Epithelial cell of proximal tubule (primary cell): ENCODE data around the gene PPP4R4. TPM values are rescaled to one million over a fixed set of nuclear protein-coding genes. Genes with fewer than 3 reads are reported as not detected.
"Not testable (repeated sequence)": the region's sequence is repeated elsewhere in the genome, so short reads cannot be mapped to it uniquely, and the experiment has no call there.

ENCODE experiments used
- DNase-seq: peaks from one replicate; pipeline ENCODE4 v3.0.0-alpha.2; 2011; ENCODE audit warnings: low read depth
- H3K4me3 ChIP-seq: 2 replicates; pipeline ENCODE4 v1.5.1; 2011; ENCODE audit warnings: low read depth, mild to moderate bottlenecking, low read length
- total RNA-seq: library from RNA; depleted of rRNA; stranded (reverse); fragments of >200 nt; gene quantifications from 2 replicates; pipeline ENCODE4 v1.2.3, GENCODE V29; 2015
- TF ChIP-seq, protein P1 (sequence below): conservative IDR thresholded peaks from 2 replicates; pipeline ENCODE4 v1.5.1; 2012; ENCODE audit warnings: low read depth, mild to moderate bottlenecking, low read length

The PPP4R4 gene
- total RNA-seq, 1 donor from 2014 or later = 1.7 TPM

DNA sequence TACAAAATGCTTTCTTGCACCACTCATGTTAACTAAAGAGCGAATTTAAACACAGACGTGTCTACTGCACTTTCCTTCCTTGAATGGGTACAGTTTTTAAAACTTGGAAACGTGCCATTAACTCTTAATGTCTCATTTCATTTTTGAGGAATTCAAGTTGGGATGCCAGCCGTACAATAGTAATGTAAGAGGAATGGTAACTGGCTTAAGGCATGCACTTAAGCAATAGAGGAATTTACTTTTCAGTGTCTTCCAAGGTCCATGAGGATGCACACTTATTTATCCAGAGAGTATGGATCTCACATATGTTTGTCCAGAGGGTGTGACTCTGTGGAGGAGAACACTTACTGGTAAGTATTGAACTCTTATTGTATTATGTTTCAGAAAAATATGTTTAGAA is 52.9 kb downstream of the PPP4R4 start:
- no peak overlapping the region for H3K4me3 ChIP-seq
- no peak for DNase-seq
- TF ChIP-seq, protein P1, sequence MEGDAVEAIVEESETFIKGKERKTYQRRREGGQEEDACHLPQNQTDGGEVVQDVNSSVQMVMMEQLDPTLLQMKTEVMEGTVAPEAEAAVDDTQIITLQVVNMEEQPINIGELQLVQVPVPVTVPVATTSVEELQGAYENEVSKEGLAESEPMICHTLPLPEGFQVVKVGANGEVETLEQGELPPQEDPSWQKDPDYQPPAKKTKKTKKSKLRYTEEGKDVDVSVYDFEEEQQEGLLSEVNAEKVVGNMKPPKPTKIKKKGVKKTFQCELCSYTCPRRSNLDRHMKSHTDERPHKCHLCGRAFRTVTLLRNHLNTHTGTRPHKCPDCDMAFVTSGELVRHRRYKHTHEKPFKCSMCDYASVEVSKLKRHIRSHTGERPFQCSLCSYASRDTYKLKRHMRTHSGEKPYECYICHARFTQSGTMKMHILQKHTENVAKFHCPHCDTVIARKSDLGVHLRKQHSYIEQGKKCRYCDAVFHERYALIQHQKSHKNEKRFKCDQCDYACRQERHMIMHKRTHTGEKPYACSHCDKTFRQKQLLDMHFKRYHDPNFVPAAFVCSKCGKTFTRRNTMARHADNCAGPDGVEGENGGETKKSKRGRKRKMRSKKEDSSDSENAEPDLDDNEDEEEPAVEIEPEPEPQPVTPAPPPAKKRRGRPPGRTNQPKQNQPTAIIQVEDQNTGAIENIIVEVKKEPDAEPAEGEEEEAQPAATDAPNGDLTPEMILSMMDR = no peak

- H3K4me3 ChIP-seq = no peak overlapping the region
- TF ChIP-seq, protein P1 = no peak
- DNase-seq = no peak
Observed at GRCh38 chr14:94237046-94237445, 62.9 kb downstream of the PPP4R4 start.

GRCh38 chr14:94237983-94238382 is 63.9 kb downstream of the PPP4R4 start:
- no peak overlapping the region for H3K4me3 ChIP-seq
- no peak for DNase-seq
- TF ChIP-seq, protein P1 = no peak

- H3K4me3 ChIP-seq = no peak overlapping the region
- TF ChIP-seq, protein P1 = no peak
- no peak for DNase-seq
Observed at GRCh38 chr14:94239406-94239805, 65.3 kb downstream of the PPP4R4 start.

DNA sequence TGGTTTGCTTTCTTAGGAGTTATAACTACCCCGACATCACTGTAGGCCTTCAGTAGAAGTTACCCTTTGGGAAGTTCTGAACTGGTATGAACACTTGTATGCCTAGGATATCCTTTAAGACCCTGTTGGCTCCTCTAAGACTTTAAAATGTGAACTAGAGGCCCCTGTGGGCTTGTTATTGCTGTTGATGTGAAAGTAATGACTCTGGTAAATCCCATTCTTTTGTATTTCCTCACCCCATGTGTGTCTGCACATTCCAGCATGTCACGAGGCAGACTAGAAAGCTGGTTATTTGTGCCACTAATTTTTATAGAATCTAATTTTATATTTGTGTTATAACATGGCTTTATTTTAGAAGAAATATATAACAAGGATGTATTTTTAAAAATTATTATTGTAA is 70.1 kb downstream of the PPP4R4 start:
- DNase-seq = no peak
- TF ChIP-seq, protein P1 = no peak
- H3K4me3 ChIP-seq = no peak overlapping the region

DNA sequence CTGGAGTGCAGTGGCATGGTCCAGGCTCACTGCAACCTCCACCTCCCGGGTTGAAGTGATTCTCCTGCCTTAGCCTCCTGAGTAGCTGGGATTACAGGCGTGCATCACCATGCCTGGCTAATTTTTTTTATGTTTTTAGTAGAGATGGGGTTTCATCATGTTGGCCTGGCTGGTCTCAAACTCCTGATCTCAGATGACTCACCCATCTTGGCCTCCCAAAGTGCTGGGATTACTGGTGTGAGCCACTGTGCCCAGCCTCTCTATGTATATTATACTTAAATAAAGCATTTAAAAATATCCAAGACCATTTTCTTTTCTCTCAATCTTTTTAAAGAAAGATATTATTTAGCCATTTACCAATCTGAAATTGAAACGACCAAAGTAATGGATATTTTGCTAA is 90.1 kb downstream of the PPP4R4 start:
- not testable (repeated sequence) for DNase-seq

DNA sequence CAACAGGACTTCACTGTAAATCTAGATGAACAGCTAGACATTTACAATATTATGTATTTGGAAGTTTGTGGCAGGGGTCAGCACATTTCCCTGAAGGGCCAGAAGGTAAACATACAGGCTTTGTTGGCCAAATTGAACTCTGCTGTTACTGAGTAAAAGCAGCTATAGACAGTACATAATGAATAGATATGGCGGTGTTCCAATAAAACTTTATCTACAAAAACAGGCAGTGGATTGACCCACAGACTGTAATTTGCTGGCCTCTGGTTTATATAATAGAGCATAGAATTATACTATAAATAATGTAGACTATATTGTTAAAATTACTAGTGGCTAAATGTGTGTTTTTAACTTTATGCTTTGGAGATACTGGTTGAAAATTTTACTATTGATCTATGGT is 93.2 kb downstream of the PPP4R4 start:
- H3K4me3 ChIP-seq = no peak overlapping the region
- TF ChIP-seq, protein P1 = no peak
- no peak for DNase-seq

More for the DNA sequence above, 90.1 kb downstream of the PPP4R4 start:
- H3K4me3 ChIP-seq = not testable (repeated sequence)

DNA sequence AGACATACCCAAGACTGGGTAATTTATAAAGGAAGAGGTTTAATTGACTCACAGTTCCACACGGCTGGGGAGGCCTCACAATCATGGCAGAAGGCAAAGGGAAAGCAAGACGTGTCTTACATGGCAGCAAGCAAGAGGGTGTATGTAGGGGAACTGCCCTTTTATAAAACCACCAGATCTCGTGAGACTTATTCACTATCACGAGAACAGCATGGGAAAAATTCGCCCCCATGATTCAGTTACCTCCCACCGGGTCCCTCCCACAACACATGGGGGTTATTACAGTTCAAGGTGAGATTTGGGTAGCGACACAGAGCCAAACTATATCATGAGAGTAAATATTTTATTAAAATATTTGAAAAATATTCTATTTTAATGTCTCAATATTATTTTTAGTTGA is 94.5 kb downstream of the PPP4R4 start:
- not testable (repeated sequence) for DNase-seq, H3K4me3 ChIP-seq
